Skeletal muscle cell (primary cell): ENCODE data around the gene FOXD2.

Experiments used
- DNase-seq: peaks from one replicate; pipeline ENCODE4 v3.0.0-alpha.2; 2010; ENCODE audit warnings: low read depth
- H3K4me3 ChIP-seq: 2 replicates; pipeline ENCODE4 v1.5.1; 2011; ENCODE audit warnings: low read depth, mild to moderate bottlenecking, control low read depth, low read length, moderate library complexity

FOXD2 gene

DNA sequence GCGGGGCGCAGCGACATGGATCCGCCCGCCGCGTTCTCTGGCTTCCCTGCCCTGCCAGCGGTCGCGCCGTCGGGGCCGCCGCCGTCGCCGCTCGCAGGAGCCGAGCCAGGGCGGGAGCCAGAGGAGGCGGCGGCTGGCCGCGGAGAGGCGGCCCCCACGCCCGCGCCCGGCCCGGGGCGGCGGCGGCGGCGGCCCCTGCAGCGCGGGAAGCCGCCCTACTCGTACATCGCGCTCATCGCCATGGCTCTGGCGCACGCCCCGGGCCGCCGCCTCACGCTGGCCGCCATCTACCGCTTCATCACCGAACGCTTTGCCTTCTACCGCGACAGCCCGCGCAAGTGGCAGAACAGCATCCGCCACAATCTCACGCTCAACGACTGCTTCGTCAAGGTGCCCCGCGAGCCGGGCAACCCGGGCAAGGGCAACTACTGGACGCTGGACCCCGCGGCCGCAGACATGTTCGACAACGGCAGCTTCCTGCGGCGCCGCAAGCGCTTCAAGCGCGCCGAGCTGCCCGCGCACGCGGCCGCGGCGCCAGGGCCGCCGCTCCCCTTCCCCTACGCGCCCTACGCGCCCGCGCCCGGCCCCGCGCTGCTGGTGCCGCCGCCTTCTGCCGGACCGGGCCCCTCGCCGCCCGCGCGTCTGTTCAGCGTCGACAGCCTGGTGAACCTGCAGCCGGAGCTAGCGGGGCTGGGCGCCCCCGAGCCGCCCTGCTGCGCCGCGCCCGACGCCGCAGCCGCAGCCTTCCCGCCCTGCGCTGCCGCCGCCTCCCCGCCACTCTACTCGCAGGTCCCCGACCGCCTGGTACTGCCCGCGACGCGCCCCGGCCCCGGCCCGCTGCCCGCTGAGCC lies 21.3 kb upstream of the FOXD2 start:
- H3K4me3 ChIP-seq, result peak overlapping the region; percentile 38
- no peak for DNase-seq

DNA sequence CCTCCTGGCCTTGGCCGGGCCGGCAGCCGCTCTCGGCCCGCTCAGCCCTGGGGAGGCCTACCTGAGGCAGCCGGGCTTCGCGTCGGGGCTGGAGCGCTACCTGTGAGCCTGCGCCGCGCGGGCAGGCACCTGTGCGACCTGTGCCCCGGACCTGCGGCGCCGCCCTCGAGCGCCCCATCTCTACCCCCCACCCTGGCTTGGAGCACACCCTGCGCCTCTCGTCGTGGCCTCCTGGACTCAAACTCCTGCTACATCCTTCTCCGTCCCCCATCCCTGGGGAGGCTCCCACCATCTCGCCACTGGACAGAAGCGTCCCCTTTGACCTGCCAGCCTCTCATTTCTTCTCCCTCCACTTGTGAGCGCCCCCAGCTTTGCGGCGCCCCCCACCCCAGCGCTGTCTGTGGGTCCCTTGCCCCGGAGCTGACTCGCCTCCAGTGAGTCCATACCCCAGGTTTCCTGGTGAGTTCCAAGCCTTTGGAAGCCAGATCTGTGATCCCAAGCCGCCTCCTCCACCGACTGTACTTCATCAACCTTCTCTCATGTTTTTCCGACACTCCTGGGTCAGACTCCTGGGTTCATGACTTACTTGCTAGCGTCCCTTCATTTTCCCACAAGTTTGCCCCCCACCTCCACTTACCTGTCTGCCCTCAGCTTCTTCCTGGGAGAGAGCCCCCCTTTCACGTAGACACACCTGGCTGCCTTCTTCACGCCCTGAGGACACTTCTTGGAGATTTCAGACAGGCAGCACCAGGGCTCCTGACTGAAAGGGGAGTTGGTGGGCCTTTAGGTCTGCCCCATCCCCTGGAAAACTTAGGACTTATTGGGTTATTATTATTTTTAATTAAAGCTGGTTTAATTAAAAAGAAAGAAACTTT lies 20.4 kb upstream of the FOXD2 start:
- no peak for DNase-seq

GRCh38 chr1:47418122-47418521 lies 19.7 kb upstream of the FOXD2 start:
- DNase-seq, result no peak

More for the DNA sequence above, 20.4 kb upstream of the FOXD2 start:
- H3K4me3 ChIP-seq, result no peak overlapping the region

DNA sequence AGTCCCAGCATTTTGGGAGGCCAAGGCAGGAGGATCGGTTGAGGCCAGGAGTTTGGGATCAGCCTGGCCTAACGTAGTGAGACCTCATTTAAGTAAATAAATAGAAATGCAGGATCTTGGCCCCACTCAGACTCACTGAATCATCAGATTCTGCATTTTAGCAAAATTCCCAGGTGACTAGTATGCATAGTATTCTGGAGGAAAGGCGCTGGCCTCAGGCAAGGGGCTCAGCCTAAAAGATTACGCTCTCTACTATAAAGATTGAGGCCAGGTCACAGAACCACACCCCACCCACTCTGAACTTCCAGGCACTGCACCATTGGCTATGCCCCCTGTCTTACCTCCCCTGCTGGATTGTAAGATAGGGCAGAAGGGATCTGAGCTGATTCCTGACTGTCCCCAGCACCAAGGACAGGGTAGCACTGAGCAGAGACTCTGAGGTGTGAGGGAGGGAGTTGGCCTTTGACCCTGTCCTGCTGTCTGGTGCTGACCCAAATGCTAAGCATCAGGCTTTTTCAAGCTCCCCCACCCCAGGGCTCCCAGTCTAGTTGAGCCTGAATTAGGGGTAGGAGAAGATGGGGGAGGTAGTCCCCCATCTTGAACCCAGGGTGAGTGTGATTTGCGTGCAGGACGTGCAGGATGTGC lies 19.0 kb upstream of the FOXD2 start:
- no peak overlapping the region for H3K4me3 ChIP-seq
- DNase-seq, result no peak

More at GRCh38 chr1:47418122-47418521, 19.7 kb upstream of the FOXD2 start:
- no peak overlapping the region for H3K4me3 ChIP-seq

DNA sequence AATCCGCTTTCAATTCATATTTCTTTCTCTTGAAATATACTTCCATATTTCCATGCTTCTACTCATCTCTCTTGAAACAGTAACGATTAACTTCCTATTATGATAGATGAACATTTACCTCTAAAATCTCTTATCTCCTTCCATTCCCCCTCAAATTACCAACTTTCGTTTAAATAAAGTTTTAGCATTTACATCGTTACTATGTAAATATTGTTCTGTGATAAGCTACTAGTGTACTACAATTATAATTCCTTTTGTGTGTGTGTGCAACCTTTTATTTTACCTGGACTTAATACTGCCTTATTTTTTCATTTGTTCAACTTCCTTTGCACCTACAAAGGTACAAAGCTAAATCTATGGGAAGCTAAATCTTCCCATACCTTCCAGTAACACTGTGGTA lies 17.3 kb upstream of the FOXD2 start:
- DNase-seq, result no peak
- H3K4me3 ChIP-seq, result no peak overlapping the region

GRCh38 chr1:47423872-47424271 lies 14.0 kb upstream of the FOXD2 start:
- no peak overlapping the region for H3K4me3 ChIP-seq
- no peak for DNase-seq

- DNase-seq, result no peak
- no peak overlapping the region for H3K4me3 ChIP-seq
Measured at GRCh38 chr1:47424336-47424982, 13.4 kb upstream of the FOXD2 start.

DNA sequence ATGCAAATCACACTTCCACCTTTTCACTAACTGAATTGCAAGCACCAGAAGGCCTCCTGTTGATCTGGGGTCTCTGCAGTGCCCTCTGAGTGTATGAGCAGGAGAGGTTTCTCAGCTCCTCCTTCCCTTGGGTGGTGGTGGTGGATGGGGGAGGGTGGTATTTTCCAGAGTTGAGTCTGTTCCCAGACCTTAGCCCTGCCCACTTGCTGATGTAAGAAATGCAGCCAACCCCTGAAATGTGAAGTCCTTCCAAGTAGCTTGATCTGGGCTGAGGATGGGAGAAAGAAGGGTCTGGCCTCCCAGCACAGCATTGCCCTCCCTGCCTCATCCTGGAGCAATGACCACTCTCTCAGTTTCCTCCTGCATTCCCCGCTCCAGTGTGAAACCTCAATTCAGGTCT lies 6.3 kb upstream of the FOXD2 start:
- H3K4me3 ChIP-seq, result no peak overlapping the region
- DNase-seq, result peak; percentile 53

GRCh38 chr1:47432071-47433036 lies 5.5 kb upstream of the FOXD2 start:
- peak; percentile 51 for DNase-seq
- peak overlapping the region; percentile 39 for H3K4me3 ChIP-seq

GRCh38 chr1:47433037-47433421 lies 4.8 kb upstream of the FOXD2 start:
- no peak for DNase-seq
- H3K4me3 ChIP-seq, result peak overlapping the region; percentile 39

DNA sequence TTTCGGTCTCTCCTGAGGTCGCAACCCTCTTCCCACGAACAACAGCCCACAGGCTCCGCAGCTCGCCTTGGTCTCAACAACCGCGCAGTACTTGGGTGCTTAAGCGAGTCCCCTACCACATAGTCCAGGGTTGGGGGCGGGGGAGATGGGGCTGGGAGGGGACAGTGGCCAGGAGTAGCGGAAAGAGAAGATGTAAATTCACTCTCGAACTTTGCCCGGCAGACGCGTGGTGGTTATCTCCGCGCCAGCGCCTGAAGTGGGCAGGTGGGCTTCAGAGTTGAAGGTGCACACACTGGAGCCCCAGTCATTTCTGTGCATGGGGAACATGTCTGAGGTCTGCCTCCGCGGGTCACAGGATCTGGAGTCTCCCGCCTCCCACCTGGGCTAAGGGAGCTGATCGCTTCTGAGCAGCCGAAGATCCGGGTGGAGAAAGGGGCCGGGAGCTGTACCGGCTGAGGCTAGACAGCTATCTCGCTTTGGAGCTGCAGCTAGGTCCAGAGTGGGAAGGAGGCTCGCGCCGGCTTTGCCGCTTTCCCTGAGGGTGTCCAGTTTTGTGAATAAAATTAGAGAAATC lies 4.3 kb upstream of the FOXD2 start:
- H3K4me3 ChIP-seq, result peak overlapping the region; percentile 39
- DNase-seq, result no peak

- H3K4me3 ChIP-seq, result peak overlapping the region; percentile 39
- no peak for DNase-seq
Measured at GRCh38 chr1:47434051-47434842, 3.6 kb upstream of the FOXD2 start.

GRCh38 chr1:47435506-47436303 lies 2.1 kb upstream of the FOXD2 start:
- H3K4me3 ChIP-seq, result no peak overlapping the region
- no peak for DNase-seq

DNA sequence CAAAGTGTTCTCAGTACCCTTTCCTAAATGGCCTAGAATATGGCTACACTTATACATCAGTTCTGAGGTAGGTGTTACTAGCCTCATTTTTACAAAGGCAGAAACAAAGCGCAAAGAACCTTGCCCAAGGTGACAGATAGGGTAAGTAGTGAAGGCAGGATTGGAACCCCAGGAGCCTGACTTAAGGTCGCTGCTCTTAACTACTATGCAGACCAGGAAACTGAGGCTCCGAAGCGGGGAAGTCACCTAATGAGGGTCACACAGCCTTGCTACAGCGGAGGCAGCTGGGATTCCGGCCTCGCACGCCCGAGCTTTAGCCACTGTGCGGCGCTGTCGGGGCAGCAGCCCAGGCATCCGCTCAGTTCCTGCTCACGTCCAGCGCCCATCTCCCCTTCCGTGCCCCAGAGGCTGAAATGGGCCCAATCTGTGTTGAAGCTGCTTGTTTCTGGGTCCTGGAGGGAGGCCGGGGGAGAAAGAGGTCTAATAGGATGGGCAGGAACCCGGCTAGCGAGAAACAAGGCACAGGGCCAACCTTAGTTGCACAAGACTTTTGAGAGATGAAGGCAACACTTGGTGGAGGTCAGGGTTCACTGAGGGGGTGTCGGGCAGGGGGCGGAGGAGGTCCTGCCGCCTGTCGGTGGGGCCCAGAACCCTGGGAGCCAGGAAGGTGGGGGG lies 1.4 kb upstream of the FOXD2 start:
- peak overlapping the region; percentile 68 for H3K4me3 ChIP-seq
- DNase-seq, result no peak

DNA sequence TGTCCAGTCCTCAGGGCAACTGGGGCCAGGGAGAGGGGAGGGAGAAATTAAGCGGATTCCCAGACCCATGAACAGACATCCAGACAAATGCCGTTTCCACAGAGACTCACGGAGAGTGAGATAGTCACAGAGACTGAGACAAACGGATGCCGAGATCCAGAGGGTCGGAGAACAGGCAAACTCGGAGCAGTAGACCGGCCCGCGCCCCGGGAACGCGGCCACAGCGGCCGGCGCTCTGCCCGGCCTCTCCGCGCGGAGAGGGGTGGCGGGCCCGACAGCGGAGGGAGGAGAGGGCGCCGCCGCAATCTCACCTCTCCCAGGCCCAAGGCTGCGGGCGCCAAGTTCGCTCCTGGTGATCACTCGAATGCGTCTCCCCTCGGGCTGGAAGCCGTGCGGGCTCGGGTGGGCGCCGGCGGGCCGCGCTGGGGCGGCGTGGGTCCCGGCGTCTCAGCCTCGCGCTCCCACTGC lies 831 bp upstream of the FOXD2 start:
- DNase-seq, result no peak
- peak overlapping the region; percentile 68 for H3K4me3 ChIP-seq
